Heart left ventricle (tissue), 13 donors: ENCODE data around the gene STXBP5.

Experiments used
- POLR2A ChIP-seq, 2 donors: fragments of 450-650 bp; IDR thresholded peaks; one replicate each; pipeline ENCODE4 v1.6.1; 2017; ENCODE audit warnings: antibody characterized with exemption in 2 of 2, mild to moderate bottlenecking in 2 of 2, moderate library complexity in 2 of 2
- TF ChIP-seq, protein P1 (sequence below), 12 donors: fragments of 200-600 bp; sonication (generic) in 4 of 12; IDR thresholded peaks; one replicate each; pipeline versions ENCODE4 v1.5.0 to v1.8.0; 2018 to 2022; ENCODE audit warnings: antibody characterized with exemption in 12 of 12, mild to moderate bottlenecking in 5 of 12
- donor health status: ischemic (EF 13 %, LVEDD 7.1; RV severe dilation, severe dysfunction).
- donor health status: DM: no; HTN: yes; CAD: no.
- donor health status: DM: no; HTN: no; CAD: no.
- donor health status: ischemic (EF 25% LVEDD 6.9; RV normal size, moderate dysfunction).
- donor health status: ischemic (EF 25% LVEDD 5.7; RV mildly dilated, moderate dysfunction).
- donor health status: ischemic (EF 35%, LVEDD 5.7; RV mildly dilated, moderate dysfunction).
- donor health status: nonischemic (EF 11% LVEDD 7.7; RV severe dilation, severe dysfunction).
- donor health status: DM: yes; HTN: yes; CAD: no.
- donor health status: PGD.
- donor health status: ischemic (EF 29% LVEDD 5.4; RV normal size, mild dysfunction).
- donor health status: nonischemic (EF 23%, LVEDD 6.1; RV moderate dilation, normal function).

DNA sequence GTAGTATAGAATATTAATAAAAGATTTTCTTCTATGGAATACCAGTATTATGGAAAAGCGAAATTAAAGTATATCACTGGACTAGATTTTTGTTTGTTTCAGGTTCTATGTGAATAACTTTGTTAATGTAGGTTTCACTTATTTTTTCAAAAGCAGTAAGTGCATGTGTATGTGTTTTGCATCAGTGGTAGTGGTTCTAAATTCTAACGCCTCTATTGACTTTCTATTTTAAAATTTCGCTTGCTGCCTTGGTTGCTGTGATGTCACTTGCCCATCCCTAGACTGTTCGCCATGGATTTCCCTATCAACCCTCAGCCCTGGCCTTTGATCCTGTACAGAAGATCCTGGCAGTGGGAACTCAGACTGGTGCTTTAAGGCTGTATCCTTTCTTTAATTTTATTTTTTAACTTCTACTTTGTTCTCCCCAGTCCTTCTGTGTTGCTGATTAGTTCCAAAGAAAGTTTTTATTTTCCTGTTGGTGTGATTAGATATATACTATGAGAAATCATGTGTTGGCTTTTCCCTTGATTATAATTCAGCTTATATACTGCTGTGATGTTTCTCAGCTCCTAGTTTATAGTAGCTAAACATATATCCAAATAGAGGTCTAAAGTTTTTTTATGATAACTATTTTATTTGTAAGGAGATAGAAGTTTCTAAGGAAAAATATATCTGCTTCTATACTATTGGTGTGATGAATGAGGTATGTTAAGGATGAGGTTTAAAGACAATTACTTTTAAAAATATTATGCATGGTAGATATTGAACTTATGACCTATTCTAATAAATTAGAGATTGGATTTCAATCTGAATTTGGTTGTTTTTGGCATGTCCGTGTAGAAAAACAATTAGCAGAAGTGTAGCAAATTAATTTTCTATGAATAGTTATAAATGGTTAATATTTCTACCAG lies 1.7 kb downstream of the STXBP5 start:
- TF ChIP-seq, protein P1, sequence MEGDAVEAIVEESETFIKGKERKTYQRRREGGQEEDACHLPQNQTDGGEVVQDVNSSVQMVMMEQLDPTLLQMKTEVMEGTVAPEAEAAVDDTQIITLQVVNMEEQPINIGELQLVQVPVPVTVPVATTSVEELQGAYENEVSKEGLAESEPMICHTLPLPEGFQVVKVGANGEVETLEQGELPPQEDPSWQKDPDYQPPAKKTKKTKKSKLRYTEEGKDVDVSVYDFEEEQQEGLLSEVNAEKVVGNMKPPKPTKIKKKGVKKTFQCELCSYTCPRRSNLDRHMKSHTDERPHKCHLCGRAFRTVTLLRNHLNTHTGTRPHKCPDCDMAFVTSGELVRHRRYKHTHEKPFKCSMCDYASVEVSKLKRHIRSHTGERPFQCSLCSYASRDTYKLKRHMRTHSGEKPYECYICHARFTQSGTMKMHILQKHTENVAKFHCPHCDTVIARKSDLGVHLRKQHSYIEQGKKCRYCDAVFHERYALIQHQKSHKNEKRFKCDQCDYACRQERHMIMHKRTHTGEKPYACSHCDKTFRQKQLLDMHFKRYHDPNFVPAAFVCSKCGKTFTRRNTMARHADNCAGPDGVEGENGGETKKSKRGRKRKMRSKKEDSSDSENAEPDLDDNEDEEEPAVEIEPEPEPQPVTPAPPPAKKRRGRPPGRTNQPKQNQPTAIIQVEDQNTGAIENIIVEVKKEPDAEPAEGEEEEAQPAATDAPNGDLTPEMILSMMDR (IDR thresholded peaks at IDR 0.05), result no peak
- TF ChIP-seq POLR2A (IDR thresholded peaks at IDR 0.05), result no peak
